K562 (cell line): ENCODE measurements around the gene ADCY5. TPM values are rescaled to one million over a fixed set of nuclear protein-coding genes. Genes with fewer than 3 reads are reported as not detected.

ENCODE experiments used
- ATAC-seq: fragments of 200-7000 bp; cut with Tn5 transposase; 3 replicates; pipeline ENCODE4 v1.9.1; 2020; ENCODE audit warnings: moderate library complexity
- BruUV-seq: library from RNA; stranded (reverse); fragments of 400-500 nt; replicated peaks from 2 replicates; lab custom pipeline; 2021; lab: Mats Ljungman, UMichigan
- CTCF ChIA-PET: fragments of 300-600 bp; formaldehyde crosslinking; extraction: SDS; loops from one replicate; lab custom pipeline; 2021; ENCODE audit warnings: low intra/inter-chr PET ratio; lab: Yijun Ruan, JAX
- POLR2A ChIA-PET: fragments of 300-600, 350-650 bp; sonication (Branson Sonifier 250); formaldehyde crosslinking; extraction: SDS; loops from one replicate; lab custom pipeline; 2021; ENCODE audit warnings: antibody characterized with exemption, inconsistent platforms; lab: Yijun Ruan, JAX
- DNase-seq, 4 experiments: peaks; one replicate each; pipeline versions ENCODE4 v3.0.0 to v3.0.0-alpha.2; 2011 to 2018; ENCODE audit warnings: low spot score in 3 of 4, mixed read lengths in 3 of 4; ENCODE audit errors: extremely low read depth in 1 of 4
- FAIRE-seq: peaks from 2 replicates; lab custom pipeline; 2011; peaks lifted over from hg19 to GRCh38; lab: Jason Lieb, UNC
- H2AFZ ChIP-seq: 2 replicates; pipeline ENCODE4 v1.6.0; 2011; ENCODE audit warnings: low read depth, low read length, control low read depth, inconsistent platforms
- H3K27ac ChIP-seq: fragments of 200-600 bp; 3 replicates; pipeline ENCODE4 v1.8.0; 2011; ENCODE audit warnings: low read depth, mild to moderate bottlenecking, control low read depth, inconsistent platforms, low read length, moderate library complexity, mixed read lengths; ENCODE audit errors: extremely low read depth
- H3K27me3 ChIP-seq, 2 experiments: fragments of 300-600 bp in 1 of 2; 2 replicates in 1 of 2; 3 replicates in 1 of 2; pipeline versions ENCODE4 v1.6.0 to v1.8.0; 2011; ENCODE audit warnings: inconsistent platforms in 2 of 2, low read length in 2 of 2, mild to moderate bottlenecking in 1 of 2, mixed read lengths in 1 of 2, moderate library complexity in 1 of 2; ENCODE audit not compliant: control insufficient read depth in 2 of 2, insufficient read depth in 2 of 2
- H3K36me3 ChIP-seq: fragments of 300-600 bp; 3 replicates; pipeline ENCODE4 v1.8.0; 2011; ENCODE audit warnings: mild to moderate bottlenecking, low read length, inconsistent platforms; ENCODE audit not compliant: control insufficient read depth, insufficient read depth
- H3K4me1 ChIP-seq, 2 experiments: fragments of 200-600 bp in 1 of 2; replicated peaks in 1 of 2; 2 replicates in 1 of 2; 3 replicates in 1 of 2; pipeline versions ENCODE4 v1.5.1 to v1.8.0; 2011; ENCODE audit warnings: inconsistent platforms in 2 of 2, low read length in 2 of 2, mild to moderate bottlenecking in 1 of 2, mixed read lengths in 1 of 2, moderate library complexity in 1 of 2; ENCODE audit not compliant: control insufficient read depth in 2 of 2, insufficient read depth in 2 of 2
- H3K4me2 ChIP-seq: 2 replicates; pipeline ENCODE4 v1.6.1; 2011; ENCODE audit warnings: low read length, control low read depth, inconsistent platforms, mixed read lengths; ENCODE audit not compliant: insufficient read depth
- H3K4me3 ChIP-seq: fragments of 200-600 bp; sonication (generic), shearing (Covaris generic); 2 replicates; pipeline ENCODE4 v1.5.1; 2016; ENCODE audit warnings: control low read depth, inconsistent platforms
- H3K79me2 ChIP-seq: fragments of 200-600 bp; 3 replicates; pipeline ENCODE4 v1.8.0; 2011; ENCODE audit warnings: low read length, inconsistent platforms; ENCODE audit not compliant: control insufficient read depth, insufficient read depth
- H3K9ac ChIP-seq, 2 experiments: 2 replicates each; pipeline versions ENCODE4 v1.6.0 to v1.6.1; 2011; ENCODE audit warnings: low read depth in 2 of 2, low read length in 2 of 2, control low read depth in 1 of 2, inconsistent platforms in 1 of 2, mild to moderate bottlenecking in 1 of 2, mixed read lengths in 1 of 2; ENCODE audit not compliant: insufficient read depth in 1 of 2
- H3K9me1 ChIP-seq: one replicate; pipeline ENCODE4 v1.6.0; 2011; ENCODE audit warnings: inconsistent platforms, mild to moderate bottlenecking, low read length, moderate library complexity; ENCODE audit not compliant: control insufficient read depth, insufficient read depth
- H3K9me3 ChIP-seq: replicated peaks from 2 replicates; pipeline ENCODE4 v1.5.1; 2011; ENCODE audit warnings: low read depth, low read length, inconsistent platforms; ENCODE audit not compliant: control insufficient read depth, insufficient read depth
- H4K20me1 ChIP-seq: replicated peaks from 2 replicates; pipeline ENCODE4 v1.6.1; 2011; ENCODE audit warnings: low read length, inconsistent platforms, mixed read lengths; ENCODE audit not compliant: control insufficient read depth, insufficient read depth
- CC2D1A ChIP-seq: fragments of 450-650 bp; IDR thresholded peaks from 2 replicates; pipeline ENCODE4 v1.6.1; 2017; ENCODE audit warnings: mild to moderate bottlenecking
- HDAC2 ChIP-seq: fragments of 450-650 bp; IDR thresholded peaks from 2 replicates; pipeline ENCODE4 v1.6.1; 2016; ENCODE audit warnings: mild to moderate bottlenecking
- KHSRP ChIP-seq: fragments of 450-650 bp; IDR thresholded peaks from 2 replicates; pipeline ENCODE4 v1.6.1; 2017
- NFE2 ChIP-seq: IDR thresholded peaks from 2 replicates; pipeline ENCODE4 v1.6.1; 2014; ENCODE audit warnings: antibody characterized with exemption, low read depth
- NFE2L1 ChIP-seq: fragments of 450-650 bp; IDR thresholded peaks from 2 replicates; pipeline ENCODE4 v1.6.1; 2016; ENCODE audit warnings: missing genetic modification characterization, low read depth, mild to moderate bottlenecking, missing compliant biosample characterization, moderate library complexity, borderline replicate concordance
- NR4A1 ChIP-seq, 2 experiments: fragments of 250-450 bp in 1 of 2; fragments of 450-650 bp in 1 of 2; sonication (Bioruptor Pico) in 1 of 2; IDR thresholded peaks; 2 replicates each; pipeline versions ENCODE4 v1.4.0 to v1.6.1; 2016 to 2020; ENCODE audit warnings: mild to moderate bottlenecking in 2 of 2, missing compliant biosample characterization in 1 of 2, missing genetic modification characterization in 1 of 2, moderate library complexity in 1 of 2
- PML ChIP-seq: IDR thresholded peaks from 2 replicates; pipeline ENCODE4 v1.6.1; 2012; ENCODE audit warnings: low read length, inconsistent platforms
- TSHZ1 ChIP-seq: fragments of 250-450 bp; sonication (Bioruptor Pico); IDR thresholded peaks from 2 replicates; pipeline ENCODE4 v1.4.0; 2020; ENCODE audit warnings: mild to moderate bottlenecking, moderate library complexity
- WGBS: fragments of 100-300 bp; shearing (Covaris generic); methylation state at CpG from one replicate; pipeline ENCODE4 v1.1.6; 2016; ENCODE audit warnings: low coverage, mixed read lengths; ENCODE audit not compliant: insufficient coverage; ENCODE audit errors: missing lambda C conversion rate; 5-methylcytosine and 5-hydroxymethylcytosine counted together
- in situ Hi-C: fragments of 300-500 bp; cut with MboI; formaldehyde crosslinking; loops from 4 replicates; pipeline ENCODE4 v1.15.0; 2018; ENCODE audit warnings: inconsistent platforms, mixed read lengths
- intact Hi-C: fragments of 100-400 bp; cut with micrococcal nuclease; formaldehyde crosslinking; loops from 2 replicates; pipeline ENCODE4 v1.14.2; 2022
- polyA plus RNA-seq, 8 experiments: library from polyadenylated mRNA; depleted of rRNA in 4 of 8; stranded (reverse) in 5 of 8; unstranded in 3 of 8; fragments of >200 nt; fragmentation: Nextera tagmentation in 2 of 8; fragmentation: Illumina TruSeq in 1 of 8; extraction: Ambion mirVana in 2 of 8; extraction: Trizol in 1 of 8; gene quantifications; 2 replicates each; pipeline versions ENCODE4 v1.2.1 to v1.2.3, GENCODE V29; 2011 to 2014; ENCODE audit warnings: inconsistent platforms in 1 of 8, missing spikeins in 1 of 8
- total RNA-seq, 7 experiments: library from RNA; depleted of rRNA in 6 of 7; stranded (reverse); fragments of >200 nt in 6 of 7; fragmentation: Illumina TruSeq in 2 of 7; extraction: Trizol in 2 of 7; gene quantifications; 2 replicates each; pipeline versions ENCODE4 v1.2.1 to v1.2.3, GENCODE V29; 2011 to 2021; ENCODE audit warnings: low replicate concordance in 1 of 7

Gene ADCY5
- total and polyA plus RNA-seq, 9 of the 15 experiments (the other 6 are each of a cell fraction or from before 2014, with no cell fraction given), result under 0.01 TPM; not detected in 8

GRCh38 chr3:123367467-123368154 lies 81.3 kb downstream of the ADCY5 start:
- Histone ChIP-seq H3K79me2 (no peaks in the 10 kb centered on the region), H3K27me3 (peaks cover 0 to 7% of the 10 kb centered on the region in 2 experiments; a peak in 2 of 5 replicates), H3K9me3 (no peaks in the 10 kb centered on the region), H3K4me1 (no peaks in the 10 kb centered on the region), H3K36me3 (no peaks in the 10 kb centered on the region), H3K27ac (no peak overlapping the region), H3K9ac (no peak overlapping the region), H4K20me1 (no peaks in the 10 kb centered on the region), H3K9me1 (no peaks in the 10 kb centered on the region), H3K4me3 (no peak overlapping the region), H3K4me2 (no peak overlapping the region), H2AFZ (no peak overlapping the region)
- intact Hi-C loops, result no loop called here
- in situ Hi-C loops, result no loop called here
- ChIA-PET POLR2A (no interaction called here), CTCF (no interaction called here)
- ATAC-seq (no peak), FAIRE-seq (no peak), DNase-seq (no peak)
- no TSS peak for BruUV-seq
- TF ChIP-seq NFE2, result no peak
- TF ChIP-seq CC2D1A, result no peak
- no peak for TF ChIP-seq TSHZ1 (CRISPR knock-in tag)
- TF ChIP-seq HDAC2, result no peak
- TF ChIP-seq NR4A1 (CRISPR knock-in tag; IDR thresholded peaks at IDR 0.05), result no peak
- TF ChIP-seq NR4A1 (tag; IDR thresholded peaks at IDR 0.05), result no peak
- TF ChIP-seq PML, result no peak
- no peak for TF ChIP-seq NFE2L1
- TF ChIP-seq KHSRP, result no peak
- WGBS, result 2% methylated on average over 6 of the region's 9 CpGs
